GM18502 (cell line): Measurements from ENCODE around the gene MIDN.

Experiments used
- ATAC-seq: cut with Tn5 transposase; IDR thresholded peaks from one replicate; pipeline ENCODE4 v1.9.1; 2021; ENCODE audit warnings: mild to moderate bottlenecking; ENCODE audit not compliant: unreplicated experiment, poor library complexity

The MIDN gene

GRCh38 chr19:1307755-1308303 lies 59.4 kb downstream of the MIDN start:
- no peak for ATAC-seq

GRCh38 chr19:1308718-1309117 lies 60.3 kb downstream of the MIDN start:
- ATAC-seq = no peak
